Tibial artery (tissue), 4 donors: ENCODE data around the gene CLEC10A.
"Not testable (repeated sequence)": the region's sequence is repeated elsewhere in the genome, so short reads cannot be mapped to it uniquely, and the experiment has no call there.

Experiments
- DNase-seq, 2 donors: peaks; one replicate each; pipeline ENCODE4 v3.0.0-alpha.2; 2019
- H3K27ac ChIP-seq, 2 donors: fragments of 200-600 bp; sonication (generic) in 1 of 2; 1 replicate in 1 of 2; 2 replicates in 1 of 2; pipeline ENCODE4 v1.5.1; 2018 to 2019; ENCODE audit warnings: mild to moderate bottlenecking in 1 of 2
- H3K27me3 ChIP-seq, 2 donors: fragments of 200-600 bp; sonication (generic) in 1 of 2; one replicate each; pipeline versions ENCODE4 v1.5.1 to v1.6.0; 2016 to 2019
- H3K36me3 ChIP-seq, 3 donors: fragments of 200-600 bp; sonication (generic) in 2 of 3; one replicate each; pipeline ENCODE4 v1.5.1; 2016 to 2019; ENCODE audit warnings: mild to moderate bottlenecking in 2 of 3
- H3K4me1 ChIP-seq, 4 donors: fragments of 200-600 bp; sonication (generic) in 2 of 4; 1 replicate in 3 of 4; 2 replicates in 1 of 4; pipeline ENCODE4 v1.5.1; 2016 to 2019
- H3K4me3 ChIP-seq, 2 donors: fragments of 200-600 bp; sonication (generic) in 1 of 2; 1 replicate in 1 of 2; 2 replicates in 1 of 2; pipeline ENCODE4 v1.5.1; 2018 to 2019; ENCODE audit warnings: mild to moderate bottlenecking in 2 of 2
- H3K9me3 ChIP-seq, 3 donors: fragments of 200-600 bp; sonication (generic) in 1 of 3; one replicate each; pipeline ENCODE4 v1.5.1; 2016 to 2019
- CTCF ChIP-seq, 2 experiments: fragments of 200-600 bp in 1 of 2; fragments of 450-650 bp in 1 of 2; IDR thresholded peaks; one replicate each; pipeline ENCODE4 v1.5.1; 2017 to 2019; ENCODE audit warnings: antibody characterized with exemption in 2 of 2, mild to moderate bottlenecking in 1 of 2, moderate library complexity in 1 of 2
- intact Hi-C: fragments of 100-400 bp; cut with DNase I; formaldehyde crosslinking; loops from one replicate; pipeline ENCODE4 v1.15.0; 2023; ENCODE audit warnings: low total_unique reads

Gene CLEC10A

DNA sequence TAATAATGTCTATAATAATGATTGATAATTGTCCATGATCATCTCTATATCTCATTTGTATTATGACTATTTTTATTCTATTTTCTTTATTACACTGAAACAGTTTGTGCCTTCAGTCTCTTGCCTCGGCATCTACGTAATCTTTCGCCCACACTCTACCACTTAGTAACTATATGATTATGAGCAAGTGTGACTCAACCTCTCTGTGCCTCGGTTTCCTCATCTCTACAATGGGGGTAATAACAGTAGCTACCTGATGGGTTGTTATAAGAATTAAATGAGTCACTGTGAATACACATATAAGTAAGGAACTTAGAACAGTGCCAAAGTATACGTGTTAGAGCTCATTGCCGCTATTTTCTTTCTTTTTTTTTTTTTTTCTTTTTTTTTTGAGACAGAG lies 32.5 kb downstream of the CLEC10A start:
- DNase-seq = no peak
- Histone ChIP-seq H3K9me3 (no peaks in the 10 kb centered on the region), H3K4me3 (no peak overlapping the region), H3K27me3 (peaks cover 8 to 73% of the 10 kb centered on the region in 2 donors), H3K4me1 (peaks cover 0 to 29% (median 21%) of the 10 kb centered on the region in 4 donors), H3K36me3 (no peaks in the 10 kb centered on the region), H3K27ac (no peak overlapping the region)
- no peak for TF ChIP-seq CTCF (IDR thresholded peaks at IDR 0.05)
- intact Hi-C loops = loop anchor here (5.0 kb wide), 1 partner anchor 90 kb away; no protein-coding TSS in a partner anchor

DNA sequence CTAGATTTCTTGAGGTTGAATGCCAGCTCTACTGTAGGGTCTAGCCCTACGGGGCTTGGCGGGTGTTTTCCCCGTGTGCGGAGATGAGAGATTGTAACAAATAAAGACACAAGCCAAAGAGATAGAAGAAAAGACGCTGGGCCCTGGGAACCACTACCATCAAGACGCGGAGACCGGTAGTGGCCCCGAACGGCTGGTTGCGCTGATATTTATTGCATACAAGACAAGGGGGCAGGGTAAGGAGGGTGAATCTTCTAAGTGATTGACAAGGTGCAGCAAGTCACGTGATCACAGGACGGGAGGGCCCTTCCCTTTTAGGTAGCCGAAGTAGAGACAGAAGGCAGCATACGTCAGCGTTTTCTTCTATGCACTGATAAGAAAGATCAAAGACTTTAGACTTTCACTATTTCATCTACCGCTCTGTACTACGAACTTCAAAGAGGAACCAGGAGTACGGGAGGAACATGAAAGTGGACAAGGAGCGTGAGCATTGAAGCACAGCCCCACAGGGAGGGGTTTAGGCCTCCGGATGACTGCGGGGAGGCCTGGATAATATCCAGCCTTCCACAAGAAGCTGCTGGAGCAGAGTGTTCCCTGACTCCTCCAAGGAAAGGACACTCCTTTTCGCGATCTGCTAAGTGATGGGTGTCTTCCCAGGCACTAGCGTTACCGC lies 33.2 kb downstream of the CLEC10A start:
- H3K27ac ChIP-seq, H3K9me3 ChIP-seq, DNase-seq, H3K36me3 ChIP-seq, H3K4me3 ChIP-seq: not testable (repeated sequence)
- intact Hi-C loops = loop anchor here (5.0 kb wide), 1 partner anchor 90 kb away; no protein-coding TSS in a partner anchor
- H3K4me1 ChIP-seq = peaks cover 0 to 35% (median 26%) of the 10 kb centered on the region in 4 donors
- peaks cover 8 to 80% of the 10 kb centered on the region in 2 donors for H3K27me3 ChIP-seq

DNA sequence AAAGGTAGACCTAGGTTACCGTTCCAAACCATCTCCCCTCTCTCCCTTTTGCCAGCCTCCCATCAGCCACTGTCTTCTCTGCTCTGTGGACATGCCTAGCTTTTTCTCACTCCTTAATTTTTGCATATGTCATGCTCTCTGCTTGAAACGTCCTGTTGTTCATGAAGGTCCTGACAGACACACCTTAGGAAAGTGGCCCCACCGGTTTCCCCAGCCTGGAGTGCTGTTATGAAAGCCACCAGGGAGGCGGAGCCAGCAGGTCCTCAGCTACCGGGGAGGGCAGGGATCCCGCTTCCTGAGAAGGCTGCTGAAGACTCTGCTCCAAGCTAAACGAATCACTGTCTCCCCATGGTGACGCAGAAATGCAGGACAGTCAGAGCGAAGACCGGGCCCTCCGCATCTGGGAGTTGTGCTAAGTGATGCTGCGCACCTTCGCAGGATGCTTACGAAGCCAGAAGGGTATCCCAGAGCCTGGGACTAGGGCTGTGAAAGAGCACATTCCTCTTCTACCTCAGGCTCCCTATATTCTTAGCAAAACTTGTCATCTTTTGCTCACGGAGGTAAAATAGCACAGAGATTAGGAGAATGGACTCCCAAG lies 33.8 kb downstream of the CLEC10A start:
- no peak for TF ChIP-seq CTCF (IDR thresholded peaks at IDR 0.05)
- H3K27me3 ChIP-seq = peaks cover 8 to 80% of the 10 kb centered on the region in 2 donors
- no peaks in the 10 kb centered on the region for H3K9me3 ChIP-seq
- H3K27ac ChIP-seq = no peak overlapping the region
- no peak overlapping the region for H3K4me3 ChIP-seq
- H3K36me3 ChIP-seq = no peaks in the 10 kb centered on the region
- DNase-seq = no peak
- H3K4me1 ChIP-seq = peaks cover 0 to 35% (median 26%) of the 10 kb centered on the region in 4 donors
- intact Hi-C loops = loop anchor here (5.0 kb wide), 1 partner anchor 91 kb away; no protein-coding TSS in a partner anchor

DNA sequence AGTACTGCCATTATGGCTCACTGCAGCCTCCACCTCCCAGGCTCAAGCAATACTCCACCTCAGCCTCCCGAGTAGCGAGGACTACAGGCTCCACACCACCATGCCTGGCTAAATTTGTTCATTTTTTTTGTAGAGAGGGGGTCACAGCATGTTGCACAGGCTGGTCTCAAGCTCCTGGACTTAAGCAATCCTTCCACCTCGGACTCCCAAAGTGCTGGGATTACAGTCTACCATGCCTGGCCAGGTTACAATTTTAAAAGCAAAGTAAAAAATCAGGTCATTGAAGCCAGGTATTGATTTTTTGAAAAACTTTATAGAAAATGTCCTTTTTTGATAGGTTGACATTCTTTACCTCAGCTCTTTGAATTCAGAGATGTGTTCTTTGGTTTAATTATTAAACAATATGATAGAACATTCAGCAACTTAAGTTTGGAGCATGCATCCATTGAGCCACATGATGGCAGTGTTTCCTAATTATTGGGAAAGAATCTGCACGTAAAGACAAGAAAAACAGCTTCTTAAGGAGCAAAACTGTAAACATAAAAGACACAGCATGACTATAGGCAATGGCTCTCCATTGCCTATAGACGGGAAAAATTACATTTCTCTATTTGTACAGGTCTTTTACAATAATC lies 34.4 kb downstream of the CLEC10A start:
- no peak for DNase-seq
- Histone ChIP-seq H3K27me3 (peaks cover 8 to 74% of the 10 kb centered on the region in 2 donors), H3K9me3 (no peaks in the 10 kb centered on the region), H3K27ac (no peak overlapping the region), H3K4me1 (peaks cover 0 to 35% (median 26%) of the 10 kb centered on the region in 4 donors), H3K36me3 (no peaks in the 10 kb centered on the region), H3K4me3 (no peak overlapping the region)
- TF ChIP-seq CTCF (IDR thresholded peaks at IDR 0.05) = peak; percentile 70 to 75
- intact Hi-C loops = loop anchor here (5.0 kb wide), 1 partner anchor 92 kb away; no protein-coding TSS in a partner anchor

DNA sequence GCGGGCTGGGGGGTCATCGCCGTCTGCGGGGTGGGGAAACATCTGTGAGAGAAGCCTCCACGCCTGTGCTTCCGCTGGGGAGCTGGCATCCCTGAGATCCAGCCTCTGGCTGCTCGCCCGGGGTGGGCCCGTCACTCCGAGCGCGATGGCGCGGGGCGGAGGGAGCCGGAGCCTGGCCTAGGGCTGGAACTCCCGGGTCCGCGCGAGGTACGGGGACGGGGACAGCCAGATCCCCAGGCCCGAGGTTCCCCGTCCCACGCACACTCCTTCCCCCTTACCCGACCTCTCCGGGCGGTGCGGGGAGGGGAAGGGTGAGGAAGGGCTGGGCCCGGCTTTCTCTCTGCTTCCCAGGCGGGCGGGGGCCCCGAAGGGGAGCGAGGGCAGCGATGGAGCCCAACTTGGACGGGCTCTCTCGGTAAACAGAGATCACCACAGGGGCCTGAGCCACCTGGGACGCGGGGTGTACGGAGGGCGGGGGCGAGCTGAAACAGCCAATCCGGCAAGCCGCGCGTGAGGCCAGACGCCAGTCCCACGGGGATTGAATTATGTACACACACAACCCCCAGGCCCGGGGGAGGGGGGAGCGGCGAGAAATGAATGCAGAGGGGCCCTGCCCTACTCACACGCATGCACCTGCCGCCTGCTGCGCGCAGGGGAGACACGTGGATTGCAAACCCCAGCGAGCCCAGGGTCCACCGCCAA lies 36.4 kb downstream of the CLEC10A start, which contains the start of gene SLC16A11:
SLC16A11 (minus strand) TSS at position 596 of the 702 bp plus-strand sequence; CDS start at position 17, 579 bp downstream.
- H3K4me1 ChIP-seq = peaks cover 0 to 35% (median 26%) of the 10 kb centered on the region in 4 donors
- peak in 1 of 2 donors; percentile 24 for DNase-seq
- peak within 1 kb of the TSS; percentile 31 to 47 for H3K4me3 ChIP-seq
- peaks cover 8 to 71% of the 10 kb centered on the region in 2 donors for H3K27me3 ChIP-seq
- intact Hi-C loops = no loop called here
- H3K36me3 ChIP-seq = no peaks in the 10 kb centered on the region
- no peak within 1 kb of the TSS for H3K27ac ChIP-seq
- H3K9me3 ChIP-seq = no peaks in the 10 kb centered on the region
- no peak for TF ChIP-seq CTCF (IDR thresholded peaks at IDR 0.05)
